OCI-LY1 (cell line): ENCODE data around the gene MAP7.

Experiments
- CTCF ChIP-seq: fragments of 200-600 bp; sonication (generic), shearing (Covaris generic); IDR thresholded peaks from 2 replicates; pipeline ENCODE4 v1.5.1; 2017; ENCODE audit warnings: mild to moderate bottlenecking, antibody characterized with exemption, low read length, moderate library complexity, mixed read lengths
- EZH2 ChIP-seq: fragments of 200-600 bp; sonication (generic), shearing (Covaris generic); IDR thresholded peaks from 2 replicates; pipeline ENCODE4 v1.8.0; 2017; ENCODE audit warnings: borderline replicate concordance, mixed run types, mild to moderate bottlenecking, antibody characterized with exemption, low read length, moderate library complexity, mixed read lengths

- TF ChIP-seq CTCF (no peak), EZH2 (no peak)
Observed at GRCh38 chr6:136424450-136424849, 125.8 kb downstream of the MAP7 start.
